A673 (cell line): ENCODE measurements around the gene SHISA2. TPM values are rescaled to one million over a fixed set of nuclear protein-coding genes. Genes with fewer than 3 reads are reported as not detected.
A peak's percentile ranks its signal among the peaks of the same experiment; 100 is the strongest.
"Not testable (repeated sequence)": the region's sequence is repeated elsewhere in the genome, so short reads cannot be mapped to it uniquely, and the experiment has no call there.

Source experiments
- BruUV-seq: library from RNA; stranded (reverse); fragments of 400-500 nt; replicated peaks from 2 replicates; lab custom pipeline; 2021; lab: Mats Ljungman, UMichigan
- CTCF ChIA-PET: fragments of 300-600 bp; sonication (Branson Sonifier 250); formaldehyde crosslinking; loops from one replicate; lab custom pipeline; 2022; ENCODE audit warnings: antibody characterized with exemption; lab: Charles Lee
- POLR2A ChIA-PET: fragments of 300-600 bp; sonication (Branson Sonifier 250); formaldehyde crosslinking; loops from one replicate; lab custom pipeline; 2022; ENCODE audit warnings: antibody characterized with exemption; ENCODE audit not compliant: low non-redundant PET; lab: Charles Lee
- DNase-seq: peaks from one replicate; pipeline ENCODE4 v3.0.0-alpha.2; 2015; ENCODE audit warnings: low spot score
- H3K27ac ChIP-seq: fragments of 200-600 bp; sonication (generic); 2 replicates; pipeline ENCODE4 v1.5.1; 2016; ENCODE audit warnings: mixed run types, low read depth, mild to moderate bottlenecking, mixed read lengths, antibody characterized with exemption, low read length; ENCODE audit not compliant: poor library complexity, severe bottlenecking
- H3K27me3 ChIP-seq: fragments of 200-600 bp; sonication (generic); replicated peaks from 2 replicates; pipeline ENCODE4 v1.6.1; 2017; ENCODE audit warnings: mixed run types, low read depth, mild to moderate bottlenecking, mixed read lengths, antibody characterized with exemption, low read length; ENCODE audit not compliant: insufficient read depth, poor library complexity
- H3K36me3 ChIP-seq: fragments of 200-600 bp; sonication (generic); 2 replicates; pipeline ENCODE4 v1.6.1; 2016; ENCODE audit warnings: mixed run types, mild to moderate bottlenecking, mixed read lengths, antibody characterized with exemption, low read length; ENCODE audit not compliant: insufficient read depth, poor library complexity, severe bottlenecking
- H3K4me1 ChIP-seq: fragments of 200-600 bp; sonication (generic); 2 replicates; pipeline ENCODE4 v1.6.1; 2017; ENCODE audit warnings: mixed run types, mild to moderate bottlenecking, mixed read lengths, antibody characterized with exemption, low read length; ENCODE audit not compliant: insufficient read depth, poor library complexity, severe bottlenecking
- H3K4me3 ChIP-seq: fragments of 200-600 bp; sonication (generic); 2 replicates; pipeline ENCODE4 v1.5.1; 2016; ENCODE audit warnings: low read depth, mixed run types, mild to moderate bottlenecking, mixed read lengths, low read length; ENCODE audit not compliant: poor library complexity, severe bottlenecking
- H3K9me3 ChIP-seq: fragments of 200-600 bp; sonication (generic); 2 replicates; pipeline ENCODE4 v1.6.1; 2016; ENCODE audit warnings: mixed run types, low read depth, mild to moderate bottlenecking, mixed read lengths, antibody characterized with exemption, low read length; ENCODE audit not compliant: poor library complexity, severe bottlenecking
- EZH2 ChIP-seq: fragments of 200-600 bp; sonication (generic); IDR thresholded peaks from 2 replicates; pipeline ENCODE4 v1.6.1; 2017; ENCODE audit warnings: borderline replicate concordance, low read depth, mild to moderate bottlenecking, mixed read lengths, antibody characterized with exemption, low read length; ENCODE audit not compliant: poor library complexity, severe bottlenecking
- intact Hi-C: fragments of 100-400 bp; cut with micrococcal nuclease; formaldehyde crosslinking; loops from one replicate; pipeline ENCODE4 v1.10.0; 2022; ENCODE audit not compliant: unreplicated experiment
- total RNA-seq: library from RNA; stranded (reverse); gene quantifications from 2 replicates; pipeline ENCODE4 v1.2.3, GENCODE V29; 2021
- TF ChIP-seq, protein P1 (sequence below): fragments of 300-800, 200-600 bp; sonication (generic); conservative IDR thresholded peaks from 2 replicates; pipeline ENCODE4 v1.5.1; 2017; ENCODE audit warnings: low read depth, mild to moderate bottlenecking, antibody characterized with exemption, low read length, moderate library complexity, mixed read lengths

Gene SHISA2
- total RNA-seq, 1 experiment from 2014 or later, result 1.2 TPM

DNA sequence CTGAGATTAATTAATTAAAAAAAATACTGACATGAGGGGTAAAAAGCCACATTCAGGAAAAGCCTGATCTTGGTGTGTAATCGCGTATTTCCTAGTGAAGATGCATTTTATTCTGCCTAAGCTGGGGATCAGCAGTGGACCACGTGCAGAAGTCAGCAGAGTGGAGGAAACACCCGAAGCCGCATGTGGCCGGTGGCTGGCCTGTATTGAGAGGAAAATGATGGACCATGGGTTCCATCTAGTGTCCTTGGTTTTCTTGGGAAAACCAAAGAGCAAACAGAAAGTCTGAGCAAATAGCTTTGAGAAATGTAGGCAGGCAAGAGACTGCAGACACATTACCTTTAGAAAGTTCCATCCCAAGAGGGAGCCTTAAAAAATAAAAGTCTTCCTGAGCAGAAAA is 23.7 kb upstream of the SHISA2 start:
- no peak overlapping the region for H3K27ac ChIP-seq
- no peaks in the 10 kb centered on the region for H3K4me1 ChIP-seq
- H3K27me3 ChIP-seq, result no peaks in the 10 kb centered on the region
- ChIA-PET POLR2A (no interaction called here), CTCF (interaction anchor here (1.5 kb wide), 1 partner anchor 502 kb away, joined by 3 read pairs; no protein-coding TSS in a partner anchor)
- no peaks in the 10 kb centered on the region for H3K9me3 ChIP-seq
- no TSS peak for BruUV-seq
- TF ChIP-seq, protein P1, sequence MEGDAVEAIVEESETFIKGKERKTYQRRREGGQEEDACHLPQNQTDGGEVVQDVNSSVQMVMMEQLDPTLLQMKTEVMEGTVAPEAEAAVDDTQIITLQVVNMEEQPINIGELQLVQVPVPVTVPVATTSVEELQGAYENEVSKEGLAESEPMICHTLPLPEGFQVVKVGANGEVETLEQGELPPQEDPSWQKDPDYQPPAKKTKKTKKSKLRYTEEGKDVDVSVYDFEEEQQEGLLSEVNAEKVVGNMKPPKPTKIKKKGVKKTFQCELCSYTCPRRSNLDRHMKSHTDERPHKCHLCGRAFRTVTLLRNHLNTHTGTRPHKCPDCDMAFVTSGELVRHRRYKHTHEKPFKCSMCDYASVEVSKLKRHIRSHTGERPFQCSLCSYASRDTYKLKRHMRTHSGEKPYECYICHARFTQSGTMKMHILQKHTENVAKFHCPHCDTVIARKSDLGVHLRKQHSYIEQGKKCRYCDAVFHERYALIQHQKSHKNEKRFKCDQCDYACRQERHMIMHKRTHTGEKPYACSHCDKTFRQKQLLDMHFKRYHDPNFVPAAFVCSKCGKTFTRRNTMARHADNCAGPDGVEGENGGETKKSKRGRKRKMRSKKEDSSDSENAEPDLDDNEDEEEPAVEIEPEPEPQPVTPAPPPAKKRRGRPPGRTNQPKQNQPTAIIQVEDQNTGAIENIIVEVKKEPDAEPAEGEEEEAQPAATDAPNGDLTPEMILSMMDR, result no peak
- no peak for TF ChIP-seq EZH2
- intact Hi-C loops, result no loop called here
- DNase-seq, result peak; percentile 16
- no peak overlapping the region for H3K4me3 ChIP-seq
- H3K36me3 ChIP-seq, result no peaks in the 10 kb centered on the region

DNA sequence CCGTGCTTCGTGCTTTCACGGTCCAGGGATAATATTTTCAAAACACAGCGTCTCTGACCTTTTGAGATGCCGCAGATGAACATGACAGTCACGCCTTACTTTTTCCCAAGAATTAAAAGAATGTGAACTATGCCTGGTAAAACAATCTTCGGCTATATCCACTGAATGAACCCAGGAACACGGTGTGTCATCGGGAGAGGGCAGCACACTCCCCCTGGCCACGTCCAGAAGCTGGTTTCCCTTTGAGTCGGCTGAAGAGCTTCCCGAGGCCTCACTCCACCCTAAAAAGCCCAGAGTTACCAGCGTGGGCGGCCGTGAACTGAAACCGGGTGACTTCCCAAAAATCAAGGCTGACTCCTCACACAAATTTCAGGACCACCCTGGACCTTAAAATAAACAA is 22.9 kb upstream of the SHISA2 start:
- CTCF ChIA-PET, result interaction anchor here (1.5 kb wide), 1 partner anchor 501 kb away, joined by 3 read pairs; no protein-coding TSS in a partner anchor
- intact Hi-C loops, result no loop called here
- no peak for DNase-seq
- no peak overlapping the region for H3K4me3 ChIP-seq
- no TSS peak for BruUV-seq
- H3K9me3 ChIP-seq, result no peaks in the 10 kb centered on the region
- H3K27me3 ChIP-seq, result no peaks in the 10 kb centered on the region
- H3K36me3 ChIP-seq, result no peaks in the 10 kb centered on the region
- no peaks in the 10 kb centered on the region for H3K4me1 ChIP-seq
- POLR2A ChIA-PET, result no interaction called here
- no peak for TF ChIP-seq EZH2
- TF ChIP-seq, protein P1, result no peak
- no peak overlapping the region for H3K27ac ChIP-seq

DNA sequence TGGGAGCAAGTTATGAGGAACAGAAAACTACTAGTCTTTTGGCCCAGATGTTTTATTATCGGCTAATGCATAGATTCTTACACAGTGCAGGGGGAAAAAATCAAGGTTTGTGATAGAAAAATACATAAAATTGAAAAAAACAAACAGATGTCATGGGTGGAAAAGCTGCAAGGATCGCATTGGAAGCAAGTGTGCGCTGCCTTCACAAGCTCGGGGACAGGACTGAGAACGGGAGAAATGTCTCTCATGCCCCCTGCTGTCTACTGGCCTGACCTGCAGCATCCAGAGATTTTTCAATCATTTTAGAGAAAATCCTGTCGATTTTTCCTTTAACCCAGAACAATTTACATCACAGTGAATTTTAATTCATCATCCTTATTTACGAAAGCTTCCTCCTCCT is 20.5 kb upstream of the SHISA2 start:
- DNase-seq, intact Hi-C loops, H3K27ac ChIP-seq, BruUV-seq, H3K4me1 ChIP-seq, H3K4me3 ChIP-seq, H3K36me3 ChIP-seq, H3K27me3 ChIP-seq, POLR2A ChIA-PET, H3K9me3 ChIP-seq: not testable (repeated sequence)
- CTCF ChIA-PET, result interaction anchor here (0.6 kb wide), 2 partner anchors 498 to 1068 kb away, joined by 3 read pairs; no protein-coding TSS in a partner anchor

- CTCF ChIA-PET, result no interaction called here
- Histone ChIP-seq H3K9me3 (no peaks in the 10 kb centered on the region), H3K4me1 (no peaks in the 10 kb centered on the region), H3K36me3 (no peaks in the 10 kb centered on the region), H3K4me3 (no peak overlapping the region), H3K27me3 (no peaks in the 10 kb centered on the region), H3K27ac (no peak overlapping the region)
- DNase-seq, result no peak
- BruUV-seq, result no TSS peak
- POLR2A ChIA-PET, result no interaction called here
- intact Hi-C loops, result loop anchor here (1.0 kb wide), 1 partner anchor 497 kb away; no protein-coding TSS in a partner anchor
- TF ChIP-seq, protein P1, result no peak
- TF ChIP-seq EZH2, result no peak
Measured at GRCh38 chr13:26071691-26072090, 19.9 kb upstream of the SHISA2 start.

DNA sequence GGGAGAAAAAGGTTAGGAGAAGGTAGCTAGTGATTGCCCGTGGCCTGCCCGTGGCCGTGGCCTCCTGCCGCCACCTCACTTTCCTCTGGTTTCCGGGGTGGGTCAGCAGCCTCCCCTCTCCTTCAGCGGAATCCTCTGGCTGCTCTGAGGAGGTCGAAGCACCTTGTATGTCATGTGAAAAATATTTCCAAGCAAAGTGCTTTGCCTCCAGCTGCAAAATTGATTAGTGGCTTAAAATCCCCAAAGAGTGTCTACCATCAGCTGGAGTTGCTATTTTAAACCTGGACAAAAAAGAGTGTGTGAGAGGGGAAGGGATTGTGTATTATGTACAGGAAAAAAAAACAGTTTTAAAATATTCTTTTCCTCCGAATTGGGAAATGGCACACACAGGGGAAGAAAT is 17.8 kb upstream of the SHISA2 start:
- H3K9me3 ChIP-seq, H3K36me3 ChIP-seq, H3K4me1 ChIP-seq, intact Hi-C loops, POLR2A ChIA-PET, DNase-seq, H3K4me3 ChIP-seq, CTCF ChIA-PET, BruUV-seq, H3K27me3 ChIP-seq, H3K27ac ChIP-seq: not testable (repeated sequence)
